Hepatocyte (in vitro differentiated cells): ENCODE data around the gene TGFB1. TPM values are rescaled to one million over a fixed set of nuclear protein-coding genes. Genes with fewer than 3 reads are reported as not detected.

Source experiments
- DNase-seq: peaks from one replicate; pipeline ENCODE4 v3.0.0-alpha.2; 2016; ENCODE audit warnings: low spot score
- H2AFZ ChIP-seq: fragments of 200-600 bp; sonication (generic); 2 replicates; pipeline ENCODE4 v1.6.0; 2016; ENCODE audit warnings: antibody characterized with exemption, mild to moderate bottlenecking
- H3K27ac ChIP-seq: fragments of 200-600 bp; sonication (generic); 2 replicates; pipeline ENCODE4 v1.5.1; 2016; ENCODE audit warnings: mild to moderate bottlenecking
- H3K27me3 ChIP-seq: fragments of 200-600 bp; sonication (generic); 2 replicates; pipeline ENCODE4 v1.6.1; 2016
- H3K36me3 ChIP-seq: fragments of 200-600 bp; sonication (generic); replicated peaks from 2 replicates; pipeline ENCODE4 v1.5.1; 2016; ENCODE audit warnings: low read depth; ENCODE audit not compliant: insufficient read depth
- H3K4me1 ChIP-seq: fragments of 200-600 bp; sonication (generic); 2 replicates; pipeline ENCODE4 v1.5.1; 2016; ENCODE audit warnings: mild to moderate bottlenecking, moderate library complexity; ENCODE audit not compliant: insufficient read depth
- H3K4me2 ChIP-seq: fragments of 200-600 bp; sonication (generic); 2 replicates; pipeline ENCODE4 v1.6.0; 2016
- H3K4me3 ChIP-seq: fragments of 200-600 bp; sonication (generic); 2 replicates; pipeline ENCODE4 v1.5.1; 2016; ENCODE audit warnings: mild to moderate bottlenecking
- H3K79me2 ChIP-seq: fragments of 200-600 bp; sonication (generic); 2 replicates; pipeline ENCODE4 v1.6.0; 2017; ENCODE audit warnings: mild to moderate bottlenecking
- H3K9me2 ChIP-seq: fragments of 200-600 bp; sonication (generic); replicated peaks from 2 replicates; pipeline ENCODE4 v1.6.0; 2017; ENCODE audit warnings: mild to moderate bottlenecking; ENCODE audit not compliant: insufficient read depth
- H3K9me3 ChIP-seq: fragments of 200-600 bp; sonication (generic); 2 replicates; pipeline ENCODE4 v1.5.1; 2016; ENCODE audit warnings: low read depth, mild to moderate bottlenecking
- H4K20me1 ChIP-seq: fragments of 200-600 bp; sonication (generic); 2 replicates; pipeline ENCODE4 v1.6.0; 2016; ENCODE audit warnings: mild to moderate bottlenecking; ENCODE audit not compliant: insufficient read depth, poor library complexity, severe bottlenecking
- EZH2 ChIP-seq: fragments of 200-600 bp; sonication (generic); IDR thresholded peaks from 2 replicates; pipeline ENCODE4 v1.6.1; 2016; ENCODE audit warnings: antibody characterized with exemption, mild to moderate bottlenecking, borderline replicate concordance
- EZH2phosphoT487 ChIP-seq: fragments of 200-600 bp; sonication (generic); IDR thresholded peaks from one replicate; pipeline ENCODE4 v1.6.1; 2018; ENCODE audit warnings: antibody characterized with exemption, mild to moderate bottlenecking, low read depth, moderate library complexity; ENCODE audit not compliant: unreplicated experiment, severe bottlenecking
- WGBS: methylation state at CpG from one replicate; pipeline ENCODE4 v1.1.6; 2016; ENCODE audit warnings: low lambda C conversion rate; ENCODE audit errors: missing lambda C conversion rate; 5-methylcytosine and 5-hydroxymethylcytosine counted together
- polyA plus RNA-seq: library from polyadenylated mRNA; unstranded; fragments of >200 nt; fragmentation: Nextera tagmentation; extraction: Ambion mirVana; gene quantifications from 2 replicates; pipeline ENCODE4 v1.2.1, GENCODE V29; 2016
- total RNA-seq: library from RNA; depleted of rRNA; stranded (reverse); fragments of >200 nt; gene quantifications from 2 replicates; pipeline ENCODE4 v1.2.3, GENCODE V29; 2014
- TF ChIP-seq, protein P1 (sequence below): fragments of 200-600 bp; sonication (generic); IDR thresholded peaks from 2 replicates; pipeline ENCODE4 v1.5.1; 2016; ENCODE audit warnings: antibody characterized with exemption, mild to moderate bottlenecking; ENCODE audit not compliant: poor library complexity

Gene TGFB1
- total and polyA plus RNA-seq, 2 experiments from 2014 or later, result 17.1 to 122 TPM

DNA sequence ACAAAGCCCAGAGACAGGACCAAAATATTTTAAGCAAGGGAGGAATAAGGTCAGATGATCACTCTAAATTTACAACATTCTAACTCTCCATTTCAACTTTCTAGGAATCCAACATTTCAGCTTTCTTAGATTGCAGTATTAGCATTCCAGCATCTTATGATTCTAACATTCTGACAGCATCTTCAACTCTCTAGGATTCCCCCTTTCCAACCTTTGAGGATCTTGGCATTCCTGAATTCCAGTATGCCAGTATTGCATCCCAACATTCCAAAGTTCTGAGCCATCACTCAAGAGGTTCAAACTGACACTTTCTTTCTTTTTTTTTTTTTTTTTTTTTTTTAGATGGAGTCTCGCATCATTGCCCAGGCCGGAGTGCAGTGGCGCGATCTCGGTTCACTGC lies 13.8 kb downstream of the TGFB1 start:
- H3K36me3 ChIP-seq, result no peaks in the 10 kb centered on the region
- no peak for DNase-seq
- H2AFZ ChIP-seq, result no peak overlapping the region
- no peaks in the 10 kb centered on the region for H3K79me2 ChIP-seq
- no peaks in the 10 kb centered on the region for H3K9me3 ChIP-seq
- no peak overlapping the region for H3K27ac ChIP-seq
- no peaks in the 10 kb centered on the region for H3K9me2 ChIP-seq
- WGBS, result 96% methylated on average over 5 of the region's 5 CpGs
- no peaks in the 10 kb centered on the region for H3K27me3 ChIP-seq
- H3K4me2 ChIP-seq, result no peak overlapping the region
- H3K4me3 ChIP-seq, result no peak overlapping the region
- H4K20me1 ChIP-seq, result no peaks in the 10 kb centered on the region
- H3K4me1 ChIP-seq, result no peaks in the 10 kb centered on the region
- TF ChIP-seq, protein P1, sequence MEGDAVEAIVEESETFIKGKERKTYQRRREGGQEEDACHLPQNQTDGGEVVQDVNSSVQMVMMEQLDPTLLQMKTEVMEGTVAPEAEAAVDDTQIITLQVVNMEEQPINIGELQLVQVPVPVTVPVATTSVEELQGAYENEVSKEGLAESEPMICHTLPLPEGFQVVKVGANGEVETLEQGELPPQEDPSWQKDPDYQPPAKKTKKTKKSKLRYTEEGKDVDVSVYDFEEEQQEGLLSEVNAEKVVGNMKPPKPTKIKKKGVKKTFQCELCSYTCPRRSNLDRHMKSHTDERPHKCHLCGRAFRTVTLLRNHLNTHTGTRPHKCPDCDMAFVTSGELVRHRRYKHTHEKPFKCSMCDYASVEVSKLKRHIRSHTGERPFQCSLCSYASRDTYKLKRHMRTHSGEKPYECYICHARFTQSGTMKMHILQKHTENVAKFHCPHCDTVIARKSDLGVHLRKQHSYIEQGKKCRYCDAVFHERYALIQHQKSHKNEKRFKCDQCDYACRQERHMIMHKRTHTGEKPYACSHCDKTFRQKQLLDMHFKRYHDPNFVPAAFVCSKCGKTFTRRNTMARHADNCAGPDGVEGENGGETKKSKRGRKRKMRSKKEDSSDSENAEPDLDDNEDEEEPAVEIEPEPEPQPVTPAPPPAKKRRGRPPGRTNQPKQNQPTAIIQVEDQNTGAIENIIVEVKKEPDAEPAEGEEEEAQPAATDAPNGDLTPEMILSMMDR, result no peak
- no peak for TF ChIP-seq EZH2
- no peak for TF ChIP-seq EZH2phosphoT487

DNA sequence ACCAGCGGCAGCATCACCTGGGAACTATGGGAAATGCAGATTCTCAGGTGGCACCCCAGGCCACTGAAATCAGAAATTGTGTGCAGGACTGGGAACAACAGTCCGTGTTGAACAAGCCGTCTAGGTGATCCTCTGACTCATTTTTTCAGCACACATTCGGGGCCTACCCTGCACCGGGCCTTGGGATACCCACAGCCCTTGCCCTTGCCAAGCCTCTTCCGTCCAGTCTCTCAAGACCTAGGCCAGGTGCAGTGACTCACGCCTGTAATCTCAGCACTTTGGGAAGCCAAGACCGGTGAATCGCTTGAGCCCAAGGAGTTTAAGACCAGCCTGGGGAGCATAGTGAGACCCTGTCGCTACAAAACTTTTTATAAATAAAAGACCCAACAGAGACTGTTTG lies 18.3 kb downstream of the TGFB1 start:
- TF ChIP-seq, protein P1, result no peak
- TF ChIP-seq EZH2phosphoT487, result no peak
- TF ChIP-seq EZH2, result no peak
- H4K20me1 ChIP-seq, result no peaks in the 10 kb centered on the region
- no peaks in the 10 kb centered on the region for H3K79me2 ChIP-seq
- WGBS, result 92% methylated on average over 10 of the region's 10 CpGs
- H3K4me3 ChIP-seq, result no peak overlapping the region
- DNase-seq, result no peak
- no peaks in the 10 kb centered on the region for H3K9me3 ChIP-seq
- H3K9me2 ChIP-seq, result no peaks in the 10 kb centered on the region
- no peaks in the 10 kb centered on the region for H3K4me1 ChIP-seq
- no peaks in the 10 kb centered on the region for H3K36me3 ChIP-seq
- H2AFZ ChIP-seq, result no peak overlapping the region
- H3K27ac ChIP-seq, result no peak overlapping the region
- no peaks in the 10 kb centered on the region for H3K27me3 ChIP-seq
- H3K4me2 ChIP-seq, result no peak overlapping the region

DNA sequence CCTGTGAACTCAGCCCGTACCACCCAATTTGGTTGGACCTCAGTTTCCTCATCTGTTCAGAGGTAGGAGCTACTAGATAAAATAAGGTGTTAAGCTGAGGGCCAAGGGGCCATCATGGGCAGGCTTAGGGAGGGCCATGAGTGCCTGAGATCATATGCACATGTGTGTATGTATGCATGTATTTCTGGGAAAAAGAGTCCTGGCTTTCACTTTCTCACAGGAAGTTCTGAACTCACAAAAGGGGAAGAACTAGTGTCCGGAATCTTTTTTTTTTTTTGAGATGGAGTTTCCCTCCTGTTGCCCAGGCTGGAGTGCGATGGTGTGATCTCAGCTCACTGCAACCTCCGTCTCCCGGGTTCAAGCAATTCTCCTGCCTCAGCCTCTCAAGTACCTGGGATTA lies 18.9 kb downstream of the TGFB1 start:
- DNase-seq, result no peak
- H3K4me1 ChIP-seq, result no peaks in the 10 kb centered on the region
- H3K4me3 ChIP-seq, result no peak overlapping the region
- H3K9me3 ChIP-seq, result no peaks in the 10 kb centered on the region
- no peak for TF ChIP-seq EZH2phosphoT487
- TF ChIP-seq EZH2, result no peak
- TF ChIP-seq, protein P1, result no peak
- 94% methylated on average over 5 of the region's 5 CpGs for WGBS
- H3K27ac ChIP-seq, result no peak overlapping the region
- no peak overlapping the region for H2AFZ ChIP-seq
- H3K27me3 ChIP-seq, result no peaks in the 10 kb centered on the region
- no peaks in the 10 kb centered on the region for H3K79me2 ChIP-seq
- no peak overlapping the region for H3K4me2 ChIP-seq
- H4K20me1 ChIP-seq, result no peaks in the 10 kb centered on the region
- no peaks in the 10 kb centered on the region for H3K9me2 ChIP-seq
- H3K36me3 ChIP-seq, result no peaks in the 10 kb centered on the region

DNA sequence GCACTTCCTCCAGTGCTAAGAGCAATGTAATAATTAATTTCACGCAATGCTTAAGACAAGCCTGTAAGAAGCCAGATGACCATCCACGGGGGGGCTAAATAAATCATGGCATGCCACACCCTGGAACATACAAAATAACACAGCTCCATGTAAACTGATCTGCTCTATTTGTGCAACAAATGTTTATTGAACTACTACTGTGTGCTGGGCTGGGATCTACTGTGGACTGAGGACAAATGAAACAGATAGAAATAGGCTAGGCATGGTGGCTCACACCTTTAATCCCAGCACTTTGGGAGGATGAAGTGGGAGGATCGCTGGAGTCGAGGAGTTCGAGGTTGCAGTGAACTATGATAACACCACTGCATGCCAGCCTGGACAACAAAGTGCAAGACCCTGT lies 21.3 kb downstream of the TGFB1 start:
- no peaks in the 10 kb centered on the region for H3K36me3 ChIP-seq
- H2AFZ ChIP-seq, result no peak overlapping the region
- no peak for TF ChIP-seq EZH2phosphoT487
- TF ChIP-seq, protein P1, result no peak
- no peak for TF ChIP-seq EZH2
- H3K27me3 ChIP-seq, result no peaks in the 10 kb centered on the region
- H3K4me2 ChIP-seq, result no peak overlapping the region
- 89% methylated on average over 5 of the region's 5 CpGs for WGBS
- no peak overlapping the region for H3K4me3 ChIP-seq
- DNase-seq, result no peak
- no peaks in the 10 kb centered on the region for H3K79me2 ChIP-seq
- no peaks in the 10 kb centered on the region for H3K9me3 ChIP-seq
- no peaks in the 10 kb centered on the region for H4K20me1 ChIP-seq
- no peaks in the 10 kb centered on the region for H3K9me2 ChIP-seq
- H3K4me1 ChIP-seq, result peaks cover 5% of the 10 kb centered on the region
- no peak overlapping the region for H3K27ac ChIP-seq
